NT2/D1 (cell line): ENCODE measurements around the gene FBXL13.

ENCODE experiments used
- SUZ12 ChIP-seq: IDR thresholded peaks from 2 replicates; pipeline ENCODE4 v1.6.1; 2011; ENCODE audit not compliant: insufficient read length, insufficient read depth; ENCODE audit errors: extremely low read depth
- YY1 ChIP-seq: IDR thresholded peaks from 2 replicates; pipeline ENCODE4 v1.6.1; 2011; ENCODE audit not compliant: insufficient read length, insufficient read depth
- ZNF274 ChIP-seq: IDR thresholded peaks from 2 replicates; pipeline ENCODE4 v1.6.1; 2011; ENCODE audit warnings: mild to moderate bottlenecking, low read depth, low read length

GRCh38 chr7:102991077-102991539 lies 83.5 kb downstream of the FBXL13 start:
- no peak for TF ChIP-seq ZNF274
- TF ChIP-seq YY1 = no peak
- TF ChIP-seq SUZ12 = no peak
